HG03108 (cell line): Measurements from ENCODE around the gene THOC2.
"Not testable (repeated sequence)": the region's sequence is repeated elsewhere in the genome, so short reads cannot be mapped to it uniquely, and the experiment has no call there.

Experiments used
- ATAC-seq: cut with Tn5 transposase; IDR thresholded peaks from one replicate; pipeline ENCODE4 v1.9.1; 2021; ENCODE audit warnings: moderate library complexity; ENCODE audit not compliant: unreplicated experiment

Gene THOC2, protein sequence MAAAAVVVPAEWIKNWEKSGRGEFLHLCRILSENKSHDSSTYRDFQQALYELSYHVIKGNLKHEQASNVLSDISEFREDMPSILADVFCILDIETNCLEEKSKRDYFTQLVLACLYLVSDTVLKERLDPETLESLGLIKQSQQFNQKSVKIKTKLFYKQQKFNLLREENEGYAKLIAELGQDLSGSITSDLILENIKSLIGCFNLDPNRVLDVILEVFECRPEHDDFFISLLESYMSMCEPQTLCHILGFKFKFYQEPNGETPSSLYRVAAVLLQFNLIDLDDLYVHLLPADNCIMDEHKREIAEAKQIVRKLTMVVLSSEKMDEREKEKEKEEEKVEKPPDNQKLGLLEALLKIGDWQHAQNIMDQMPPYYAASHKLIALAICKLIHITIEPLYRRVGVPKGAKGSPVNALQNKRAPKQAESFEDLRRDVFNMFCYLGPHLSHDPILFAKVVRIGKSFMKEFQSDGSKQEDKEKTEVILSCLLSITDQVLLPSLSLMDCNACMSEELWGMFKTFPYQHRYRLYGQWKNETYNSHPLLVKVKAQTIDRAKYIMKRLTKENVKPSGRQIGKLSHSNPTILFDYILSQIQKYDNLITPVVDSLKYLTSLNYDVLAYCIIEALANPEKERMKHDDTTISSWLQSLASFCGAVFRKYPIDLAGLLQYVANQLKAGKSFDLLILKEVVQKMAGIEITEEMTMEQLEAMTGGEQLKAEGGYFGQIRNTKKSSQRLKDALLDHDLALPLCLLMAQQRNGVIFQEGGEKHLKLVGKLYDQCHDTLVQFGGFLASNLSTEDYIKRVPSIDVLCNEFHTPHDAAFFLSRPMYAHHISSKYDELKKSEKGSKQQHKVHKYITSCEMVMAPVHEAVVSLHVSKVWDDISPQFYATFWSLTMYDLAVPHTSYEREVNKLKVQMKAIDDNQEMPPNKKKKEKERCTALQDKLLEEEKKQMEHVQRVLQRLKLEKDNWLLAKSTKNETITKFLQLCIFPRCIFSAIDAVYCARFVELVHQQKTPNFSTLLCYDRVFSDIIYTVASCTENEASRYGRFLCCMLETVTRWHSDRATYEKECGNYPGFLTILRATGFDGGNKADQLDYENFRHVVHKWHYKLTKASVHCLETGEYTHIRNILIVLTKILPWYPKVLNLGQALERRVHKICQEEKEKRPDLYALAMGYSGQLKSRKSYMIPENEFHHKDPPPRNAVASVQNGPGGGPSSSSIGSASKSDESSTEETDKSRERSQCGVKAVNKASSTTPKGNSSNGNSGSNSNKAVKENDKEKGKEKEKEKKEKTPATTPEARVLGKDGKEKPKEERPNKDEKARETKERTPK (N-terminal part only)

GRCh38 chrX:123732670-123733363 is at the start of gene THOC2:
Gene THOC2 (minus strand): TSS chrX:123733052. CDS start chrX:123733022, 30 bp downstream.
- peak; percentile 73 for ATAC-seq

- not testable (repeated sequence) for ATAC-seq
These were observed 48.9 kb upstream of the THOC2 start for GRCh38 chrX:123781786-123782185.

DNA sequence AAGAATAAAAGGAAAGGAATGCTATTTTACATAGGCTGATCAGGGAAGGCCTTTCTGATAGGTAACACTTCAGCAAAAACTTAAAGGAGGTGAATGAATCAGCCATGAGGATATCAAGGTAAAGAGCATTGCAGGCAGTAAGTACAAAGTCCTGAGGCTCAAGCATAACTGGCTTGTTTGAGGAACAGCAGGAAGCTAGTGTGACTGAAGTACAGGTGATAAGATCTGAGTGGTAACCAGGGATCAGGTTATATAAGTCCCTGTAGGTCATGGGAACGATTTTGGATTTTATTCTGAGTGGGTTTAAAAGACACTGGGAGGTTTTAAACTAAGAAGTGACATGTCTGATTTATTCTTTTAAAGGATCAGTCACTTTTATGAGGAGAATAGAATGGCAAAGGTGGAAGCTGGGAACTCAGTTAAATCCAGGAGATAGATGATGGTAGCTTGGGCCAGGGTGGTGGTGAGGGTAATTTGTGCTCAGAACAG is 47.1 kb upstream of the THOC2 start:
- ATAC-seq = no peak

DNA sequence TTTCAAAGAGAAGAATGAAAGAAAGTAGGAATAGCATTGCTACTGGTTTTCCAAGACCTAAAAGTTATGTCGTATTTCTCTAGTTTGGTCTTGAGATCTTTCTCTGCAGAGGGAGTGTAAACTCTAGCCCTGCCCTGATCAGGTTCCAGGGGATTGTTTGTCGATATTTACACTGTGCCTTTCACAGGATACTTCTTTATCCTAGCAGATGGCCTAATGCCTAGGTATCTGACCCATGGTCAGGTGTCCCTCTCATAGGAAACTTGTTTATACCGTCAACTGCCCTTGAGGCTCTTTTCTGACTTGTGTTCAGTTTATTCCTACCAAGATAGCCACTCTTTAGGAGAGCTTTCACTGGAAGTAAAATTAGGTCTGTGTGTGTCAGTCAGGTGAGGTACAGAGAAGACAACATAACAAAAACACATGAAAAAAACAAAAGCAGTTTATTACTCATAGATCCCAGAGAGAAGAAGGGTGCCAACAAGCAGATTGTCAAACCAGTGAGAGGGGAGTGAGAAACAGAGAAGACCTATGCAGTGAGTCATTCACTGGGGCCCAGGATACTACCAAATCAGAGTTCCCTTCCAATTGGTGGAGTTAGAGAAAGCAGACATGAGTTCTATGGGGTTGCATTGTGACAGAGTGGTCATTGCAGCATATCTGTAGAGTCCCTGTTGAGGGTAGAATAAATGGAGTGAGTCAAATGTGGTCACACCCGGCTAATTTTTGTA is 40.6 kb upstream of the THOC2 start:
- ATAC-seq = no peak

- peak; percentile 73 for ATAC-seq
These were observed 38.7 kb upstream of the THOC2 start for GRCh38 chrX:123771449-123772064.

DNA sequence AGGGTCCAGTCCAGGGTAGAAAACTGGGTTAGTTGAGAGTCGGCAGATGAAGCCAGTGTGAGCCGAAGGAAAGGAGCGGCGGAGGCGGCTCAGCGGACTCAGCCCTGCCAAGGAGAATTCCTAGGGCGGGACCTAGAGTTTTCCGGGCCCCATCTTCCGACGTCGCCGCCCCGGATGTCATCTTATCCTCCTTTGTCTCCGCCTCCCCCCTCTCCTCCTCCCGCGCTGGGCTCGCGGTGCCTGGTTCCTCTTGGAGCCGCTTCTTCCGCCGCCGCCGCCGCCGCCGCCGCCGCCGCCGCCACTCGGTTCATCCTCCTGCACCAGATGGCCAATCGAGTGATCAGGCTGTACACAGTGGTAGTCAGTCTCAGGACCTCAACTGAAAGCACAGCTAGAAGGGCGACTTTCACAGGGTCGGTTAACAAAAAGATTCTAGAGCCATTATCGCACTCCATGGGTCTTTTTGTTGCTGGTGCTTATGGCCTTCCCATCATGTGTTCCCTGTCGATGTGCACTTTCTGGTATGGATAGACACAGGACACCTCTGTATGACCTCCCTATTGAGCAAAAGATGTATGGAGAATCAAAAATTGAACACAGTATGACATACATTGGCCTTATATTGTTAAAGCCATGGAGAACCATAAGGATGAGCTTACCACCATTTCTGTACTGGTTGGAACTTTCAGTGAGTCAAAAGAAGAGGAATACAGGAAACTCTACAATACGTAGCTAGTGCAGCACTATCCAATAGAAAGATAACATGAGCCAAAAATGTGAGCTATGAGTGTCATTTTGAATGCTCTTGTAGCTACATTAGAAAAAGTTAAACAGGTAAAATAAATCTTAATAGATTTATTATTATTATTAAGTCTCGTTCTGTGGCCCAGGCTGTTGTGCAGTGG is 32.4 kb upstream of the THOC2 start:
- peak; percentile 90 for ATAC-seq

DNA sequence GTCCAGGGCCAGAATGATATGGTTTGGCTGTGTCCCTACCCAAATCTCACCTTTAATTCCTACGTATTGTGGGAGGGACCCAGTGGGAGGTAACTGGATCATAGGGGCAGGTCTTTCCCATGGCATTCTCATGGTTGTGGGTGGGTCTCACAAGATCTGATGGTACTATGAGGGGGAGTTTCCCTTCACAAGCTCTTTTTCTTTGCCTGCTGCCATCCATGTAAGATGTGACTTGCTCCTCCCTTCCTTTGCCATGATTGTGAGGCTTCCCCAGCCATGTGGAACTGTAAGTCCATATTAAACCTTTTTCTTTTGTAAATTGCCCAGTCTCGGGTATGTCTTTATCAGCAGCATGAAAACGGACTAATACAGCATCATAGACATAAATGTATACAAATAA is 27.0 kb upstream of the THOC2 start:
- ATAC-seq = not testable (repeated sequence)

DNA sequence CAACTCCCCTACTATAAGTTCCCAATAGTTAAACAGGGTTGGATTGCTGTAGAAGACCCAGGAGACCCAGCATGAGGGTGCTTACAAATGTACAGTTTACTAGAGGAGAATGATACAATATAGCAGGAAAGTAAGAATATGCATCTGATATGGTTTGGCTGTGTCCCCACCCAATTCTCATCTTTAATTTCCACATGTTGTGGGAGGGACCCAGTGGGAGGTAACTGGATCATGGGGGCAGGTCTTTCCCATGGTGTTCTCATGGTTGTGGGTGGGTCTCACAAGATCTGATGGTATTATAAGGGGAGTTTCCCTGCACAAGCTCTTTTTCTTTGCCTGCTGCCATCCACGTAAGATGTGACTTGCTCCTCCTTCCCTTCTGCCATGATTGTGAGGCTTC is 24.9 kb upstream of the THOC2 start:
- ATAC-seq = not testable (repeated sequence)

GRCh38 chrX:123756320-123756719 is 23.5 kb upstream of the THOC2 start:
- ATAC-seq = no peak

DNA sequence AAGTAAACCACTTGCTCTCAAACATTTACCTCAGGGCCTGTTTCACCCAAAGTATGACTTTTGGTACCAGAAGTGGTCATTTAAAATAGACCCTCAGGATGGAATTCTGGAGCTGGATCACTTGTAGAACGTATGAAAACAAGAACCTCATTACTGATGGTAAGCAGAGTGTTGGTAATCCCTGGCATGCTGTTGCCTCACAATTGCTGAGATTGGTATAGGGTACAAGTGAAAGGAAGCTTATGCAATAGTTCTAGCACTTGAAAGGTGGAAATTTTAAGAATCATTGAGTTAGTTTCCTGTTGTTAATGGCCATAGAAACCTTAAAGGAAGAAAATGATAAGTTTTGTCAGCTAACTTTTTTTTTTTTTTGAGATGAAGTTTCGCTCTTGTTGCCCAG is 22.3 kb upstream of the THOC2 start:
- no peak for ATAC-seq

DNA sequence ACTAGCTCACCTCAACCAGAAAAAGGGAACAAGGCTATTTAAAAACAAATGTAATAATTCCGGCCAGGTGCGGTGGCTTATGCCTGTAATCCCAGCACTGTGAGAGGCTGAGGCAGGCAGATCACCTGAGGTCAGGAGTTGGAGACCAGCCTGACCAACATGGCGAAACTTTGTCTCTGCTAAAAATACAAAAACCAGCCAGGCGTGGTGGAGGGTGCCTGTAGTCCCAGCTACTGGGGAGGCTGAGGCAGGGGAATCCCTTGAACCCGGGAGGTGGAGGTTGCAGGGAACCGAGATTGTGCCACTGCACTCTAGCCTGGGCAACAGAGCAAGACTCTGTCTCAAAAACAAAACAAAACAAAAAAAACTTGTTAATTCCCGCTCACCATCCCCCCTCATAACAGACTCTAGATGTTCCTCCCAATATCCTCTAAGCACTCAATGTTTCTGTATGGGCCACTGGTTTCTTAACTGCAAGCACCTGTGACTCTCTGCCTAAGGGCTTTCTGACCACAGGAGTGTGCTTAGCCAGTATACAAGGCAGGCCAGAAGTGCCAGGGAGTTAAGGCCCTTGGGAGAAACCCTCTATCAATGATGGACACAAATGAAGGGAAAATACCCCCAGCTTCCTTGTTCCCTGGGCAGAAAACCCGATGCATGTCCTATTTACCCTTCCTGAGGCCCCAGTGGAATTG is 21.0 kb upstream of the THOC2 start:
- no peak for ATAC-seq

- no peak for ATAC-seq
These were observed 16.8 kb upstream of the THOC2 start for GRCh38 chrX:123749643-123750042.

GRCh38 chrX:123745511-123745910 is 12.7 kb upstream of the THOC2 start:
- no peak for ATAC-seq

GRCh38 chrX:123743312-123743711 is 10.5 kb upstream of the THOC2 start:
- ATAC-seq = no peak

GRCh38 chrX:123742440-123742839 is 9.6 kb upstream of the THOC2 start:
- no peak for ATAC-seq

DNA sequence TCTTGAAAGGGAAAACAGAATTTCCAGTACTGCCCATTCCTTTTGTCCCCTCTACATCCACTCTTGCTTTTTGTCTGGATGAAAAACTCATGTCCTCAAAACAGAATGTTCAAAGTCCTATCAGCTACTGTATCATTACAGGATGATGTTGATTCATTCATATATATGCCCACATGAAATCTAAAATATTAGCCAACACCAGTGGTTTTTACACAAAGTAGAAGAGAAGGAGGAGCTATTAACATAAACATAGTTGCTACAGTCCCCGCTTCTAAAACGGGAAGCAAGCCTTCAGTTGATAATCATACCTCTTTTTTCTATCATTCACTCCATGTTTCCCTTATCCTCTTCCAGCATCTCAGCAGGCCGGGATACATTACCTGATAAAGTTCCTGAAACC is 7.7 kb upstream of the THOC2 start:
- no peak for ATAC-seq

GRCh38 chrX:123740006-123740405 is 7.2 kb upstream of the THOC2 start:
- no peak for ATAC-seq

GRCh38 chrX:123739474-123739873 is 6.6 kb upstream of the THOC2 start:
- ATAC-seq = no peak
